ENCODE measurements around the gene FLOT1. TPM values are rescaled to one million over a fixed set of nuclear protein-coding genes. Genes with fewer than 3 reads are reported as not detected.

FLOT1 gene
- total and polyA plus RNA-seq, 2 donors (not counting 1 experiment from before 2014, with no cell fraction given) = 71.2 to 79.4 TPM

GRCh38 chr6:30685157-30686008 is 57.1 kb downstream of the FLOT1 start:
- ChIA-PET POLR2A (interaction anchor here (0.5 to 8.7 kb wide), 3 partner anchors 35 to 198 kb away, joined by 4 to 216 read pairs (median 4); partner anchors contain the start of genes MDC1 and TUBB), CTCF (interaction anchor here (19.8 kb wide), 1 partner anchor 42 kb away, joined by 963 read pairs; the partner anchor contains the start of genes MDC1 and TUBB)
- ATAC-seq (ENCODE audit: low read depth) (no peak), DNase-seq (peak; percentile 42)
- no peaks in the 10 kb centered on the region for H3K9me3 ChIP-seq (ENCODE audit: control extremely low read depth in 1 of 3, control insufficient read depth in 2 of 3, insufficient read depth in 1 of 3, low read length in 2 of 3)
- H3K27me3 ChIP-seq (replicated peaks in 1 of 4; ENCODE audit: control extremely low read depth in 1 of 4, control insufficient read depth in 3 of 4, insufficient read depth in 4 of 4, low read length in 3 of 4) = no peaks in the 10 kb centered on the region
- H3K4me1 ChIP-seq (ENCODE audit: control insufficient read depth in 2 of 2, insufficient read depth in 2 of 2, low read length in 2 of 2) = peaks cover 50 to 52% of the 10 kb centered on the region in 2 donors
- peak overlapping the region; percentile 91 to 100 (median 97) for H3K4me3 ChIP-seq (ENCODE audit: control extremely low read depth in 1 of 5, extremely low read depth in 1 of 5, insufficient read depth in 1 of 5, low read depth in 2 of 5, low read length in 4 of 5)
- peaks cover 63% of the 10 kb centered on the region for H4K20me1 ChIP-seq (ENCODE audit: control insufficient read depth, insufficient read depth, low read length, poor library complexity, severe bottlenecking)
- peaks cover 0 to 14% of the 10 kb centered on the region in 2 experiments for H3K36me3 ChIP-seq (replicated peaks in 1 of 2; ENCODE audit: control extremely low read depth in 1 of 2, control insufficient read depth in 1 of 2, extremely low read depth in 1 of 2, insufficient read depth in 2 of 2, low read length in 1 of 2)
- H2AFZ ChIP-seq (ENCODE audit: insufficient read depth, low read depth, low read length, poor library complexity, severe bottlenecking) = peak overlapping the region; percentile 82
- Mint-ChIP-seq H3K4me1 (peaks cover 72% of the 10 kb centered on the region), H3K4me3 (peak overlapping the region; percentile 97), H3K27me3 (no peaks in the 10 kb centered on the region), H3K27ac (peak overlapping the region; percentile 99), H3K9me3 (ENCODE audit: insufficient read depth) (no peaks in the 10 kb centered on the region)
- no peak for TF ChIP-seq CTCF (IDR thresholded peaks at IDR 0.05)
- no peak for TF ChIP-seq EZH2 (IDR thresholded peaks at IDR 0.05; ENCODE audit: borderline replicate concordance, insufficient read depth, low read depth, low read length, poor library complexity, severe bottlenecking)
- intact Hi-C loops (cut with micrococcal nuclease) = loop anchor here (2.0 kb wide), 1 partner anchor 13 kb away; the partner anchor contains the start of gene DHX16
- peak overlapping the region; percentile 93 to 97 for H3K27ac ChIP-seq (ENCODE audit: low read length in 2 of 2)
- WGBS (ENCODE audit: insufficient coverage) = 5% methylated on average over 29 of the region's 29 CpGs
- H3K79me2 ChIP-seq (ENCODE audit: control insufficient read depth, insufficient read depth, low read length) = peaks cover 74% of the 10 kb centered on the region
- peak overlapping the region; percentile 98 for H3K9ac ChIP-seq (ENCODE audit: low read length)
- peak overlapping the region; percentile 100 for H3K4me2 ChIP-seq (replicated peaks; ENCODE audit: low read depth, low read length, poor library complexity, severe bottlenecking)

Data from B cell (primary cell).